ENCODE measurements around the gene INTS11.

Gene INTS11

DNA sequence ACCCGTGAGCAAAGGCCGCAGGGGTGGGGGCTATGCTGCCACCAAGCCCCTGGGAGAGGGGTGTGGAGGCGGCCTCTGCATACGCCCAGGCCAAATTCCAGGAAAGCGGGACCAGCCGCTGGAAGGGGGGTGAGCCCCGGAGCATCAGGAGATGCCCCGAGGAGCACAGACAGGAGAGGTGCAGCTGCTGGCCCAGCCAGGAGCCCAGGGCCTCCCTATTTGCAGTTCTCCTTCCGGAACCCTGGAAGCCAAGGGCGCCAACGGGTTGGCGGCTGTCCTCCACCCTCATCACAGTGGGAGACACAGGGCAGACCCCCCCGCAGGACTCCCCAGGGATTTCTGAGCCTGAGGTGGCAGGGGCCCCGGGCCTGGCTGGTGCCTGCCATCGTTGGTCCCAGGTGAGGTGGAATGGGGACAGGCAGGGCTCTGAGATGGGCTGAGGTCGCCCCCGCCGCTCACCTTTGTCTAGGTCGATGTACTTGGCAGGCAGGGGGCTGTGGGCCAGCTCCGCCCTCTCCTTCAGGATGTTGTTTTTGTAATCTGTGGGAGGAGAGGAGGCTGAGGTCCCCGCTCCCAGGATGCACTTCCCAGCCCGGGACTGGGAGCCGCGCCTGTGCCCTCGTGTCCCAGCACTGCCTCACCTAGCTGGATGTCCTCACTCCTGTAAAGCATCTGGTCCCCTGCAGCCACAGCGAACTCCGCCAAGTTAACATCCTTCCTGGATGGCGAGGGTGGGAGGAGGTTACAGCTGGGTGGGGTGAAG is 29.1 kb upstream of the INTS11 start:
- no peaks in the 10 kb centered on the region; the same call in 1 of the 2 replicates for H3F3A ChIP-seq (ENCODE audit: control insufficient read depth, insufficient read depth)
- no peaks in the 10 kb centered on the region for H3K36me3 ChIP-seq (ENCODE audit: control insufficient read depth, low read length)
- H3K9me3 ChIP-seq (ENCODE audit: control insufficient read depth, insufficient read depth, low read length) = no peaks in the 10 kb centered on the region
- no peak overlapping the region for H3K4me3 ChIP-seq (ENCODE audit: low read length)
- H3K79me2 ChIP-seq (ENCODE audit: control insufficient read depth, low read length) = peaks cover 3% of the 10 kb centered on the region
- H3K4me2 ChIP-seq (ENCODE audit: low read length) = no peak overlapping the region
- H4K20me1 ChIP-seq (ENCODE audit: control insufficient read depth, insufficient read depth, low read depth, low read length) = no peaks in the 10 kb centered on the region
- H3K9me2 ChIP-seq (replicated peaks; ENCODE audit: control insufficient read depth, low read length) = no peaks in the 10 kb centered on the region
- peaks cover 22% of the 10 kb centered on the region for H3K27me3 ChIP-seq (ENCODE audit: control insufficient read depth, low read length)
- no peak overlapping the region for H3K27ac ChIP-seq (ENCODE audit: low read depth, low read length)
- no peaks in the 10 kb centered on the region for H3K4me1 ChIP-seq (ENCODE audit: control insufficient read depth, low read length)
- TF ChIP-seq EZH2phosphoT487 (IDR thresholded peaks at IDR 0.05; ENCODE audit: borderline replicate concordance, low read length) = no peak
- TF ChIP-seq, protein P1, sequence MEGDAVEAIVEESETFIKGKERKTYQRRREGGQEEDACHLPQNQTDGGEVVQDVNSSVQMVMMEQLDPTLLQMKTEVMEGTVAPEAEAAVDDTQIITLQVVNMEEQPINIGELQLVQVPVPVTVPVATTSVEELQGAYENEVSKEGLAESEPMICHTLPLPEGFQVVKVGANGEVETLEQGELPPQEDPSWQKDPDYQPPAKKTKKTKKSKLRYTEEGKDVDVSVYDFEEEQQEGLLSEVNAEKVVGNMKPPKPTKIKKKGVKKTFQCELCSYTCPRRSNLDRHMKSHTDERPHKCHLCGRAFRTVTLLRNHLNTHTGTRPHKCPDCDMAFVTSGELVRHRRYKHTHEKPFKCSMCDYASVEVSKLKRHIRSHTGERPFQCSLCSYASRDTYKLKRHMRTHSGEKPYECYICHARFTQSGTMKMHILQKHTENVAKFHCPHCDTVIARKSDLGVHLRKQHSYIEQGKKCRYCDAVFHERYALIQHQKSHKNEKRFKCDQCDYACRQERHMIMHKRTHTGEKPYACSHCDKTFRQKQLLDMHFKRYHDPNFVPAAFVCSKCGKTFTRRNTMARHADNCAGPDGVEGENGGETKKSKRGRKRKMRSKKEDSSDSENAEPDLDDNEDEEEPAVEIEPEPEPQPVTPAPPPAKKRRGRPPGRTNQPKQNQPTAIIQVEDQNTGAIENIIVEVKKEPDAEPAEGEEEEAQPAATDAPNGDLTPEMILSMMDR (IDR thresholded peaks at IDR 0.05; ENCODE audit: low read depth, low read length, poor library complexity, severe bottlenecking) = no peak

DNA sequence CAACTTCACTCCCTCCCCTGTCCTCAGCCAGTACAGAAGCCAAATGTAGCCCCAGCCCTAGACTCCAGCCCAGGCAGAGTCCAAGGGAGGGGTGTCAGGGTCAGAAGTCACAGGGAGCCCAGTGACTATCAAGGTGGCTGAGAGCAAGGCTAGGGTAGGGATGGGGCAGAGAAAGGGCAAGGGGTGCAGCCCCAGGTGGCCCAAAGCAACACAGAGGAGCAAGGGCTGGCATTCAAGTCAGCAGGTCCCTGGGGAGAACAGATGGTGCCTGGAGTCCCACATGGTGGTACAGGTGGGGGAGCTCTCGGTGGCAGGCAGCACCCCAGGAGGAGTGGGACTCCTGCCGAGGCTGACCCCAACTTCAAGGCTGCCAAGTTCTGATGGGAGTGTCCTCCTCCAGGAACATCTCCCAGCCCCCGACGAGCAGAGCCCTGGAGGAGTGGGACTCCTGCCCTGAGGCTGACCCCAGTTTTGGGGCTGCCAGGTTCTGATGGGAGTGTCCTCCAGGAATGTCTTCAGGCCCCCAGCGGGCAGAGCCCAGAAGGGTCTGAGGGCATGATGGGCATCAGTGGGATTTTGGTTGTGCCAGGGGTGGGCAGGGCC is 28.4 kb upstream of the INTS11 start:
- no peaks in the 10 kb centered on the region for H3K9me2 ChIP-seq (replicated peaks; ENCODE audit: control insufficient read depth, low read length)
- H3K79me2 ChIP-seq (ENCODE audit: control insufficient read depth, low read length) = peaks cover 10% of the 10 kb centered on the region
- H3K27ac ChIP-seq (ENCODE audit: low read depth, low read length) = no peak overlapping the region
- no peaks in the 10 kb centered on the region for H3K9me3 ChIP-seq (ENCODE audit: control insufficient read depth, insufficient read depth, low read length)
- no peaks in the 10 kb centered on the region for H4K20me1 ChIP-seq (ENCODE audit: control insufficient read depth, insufficient read depth, low read depth, low read length)
- no peaks in the 10 kb centered on the region for H3K36me3 ChIP-seq (ENCODE audit: control insufficient read depth, low read length)
- no peak overlapping the region for H3K4me3 ChIP-seq (ENCODE audit: low read length)
- TF ChIP-seq, protein P1 (IDR thresholded peaks at IDR 0.05; ENCODE audit: low read depth, low read length, poor library complexity, severe bottlenecking) = no peak
- TF ChIP-seq EZH2phosphoT487 (IDR thresholded peaks at IDR 0.05; ENCODE audit: borderline replicate concordance, low read length) = no peak
- no peaks in the 10 kb centered on the region; the same call in 1 of the 2 replicates for H3F3A ChIP-seq (ENCODE audit: control insufficient read depth, insufficient read depth)
- peaks cover 5% of the 10 kb centered on the region for H3K4me1 ChIP-seq (ENCODE audit: control insufficient read depth, low read length)
- H3K4me2 ChIP-seq (ENCODE audit: low read length) = no peak overlapping the region
- peaks cover 16% of the 10 kb centered on the region for H3K27me3 ChIP-seq (ENCODE audit: control insufficient read depth, low read length)

DNA sequence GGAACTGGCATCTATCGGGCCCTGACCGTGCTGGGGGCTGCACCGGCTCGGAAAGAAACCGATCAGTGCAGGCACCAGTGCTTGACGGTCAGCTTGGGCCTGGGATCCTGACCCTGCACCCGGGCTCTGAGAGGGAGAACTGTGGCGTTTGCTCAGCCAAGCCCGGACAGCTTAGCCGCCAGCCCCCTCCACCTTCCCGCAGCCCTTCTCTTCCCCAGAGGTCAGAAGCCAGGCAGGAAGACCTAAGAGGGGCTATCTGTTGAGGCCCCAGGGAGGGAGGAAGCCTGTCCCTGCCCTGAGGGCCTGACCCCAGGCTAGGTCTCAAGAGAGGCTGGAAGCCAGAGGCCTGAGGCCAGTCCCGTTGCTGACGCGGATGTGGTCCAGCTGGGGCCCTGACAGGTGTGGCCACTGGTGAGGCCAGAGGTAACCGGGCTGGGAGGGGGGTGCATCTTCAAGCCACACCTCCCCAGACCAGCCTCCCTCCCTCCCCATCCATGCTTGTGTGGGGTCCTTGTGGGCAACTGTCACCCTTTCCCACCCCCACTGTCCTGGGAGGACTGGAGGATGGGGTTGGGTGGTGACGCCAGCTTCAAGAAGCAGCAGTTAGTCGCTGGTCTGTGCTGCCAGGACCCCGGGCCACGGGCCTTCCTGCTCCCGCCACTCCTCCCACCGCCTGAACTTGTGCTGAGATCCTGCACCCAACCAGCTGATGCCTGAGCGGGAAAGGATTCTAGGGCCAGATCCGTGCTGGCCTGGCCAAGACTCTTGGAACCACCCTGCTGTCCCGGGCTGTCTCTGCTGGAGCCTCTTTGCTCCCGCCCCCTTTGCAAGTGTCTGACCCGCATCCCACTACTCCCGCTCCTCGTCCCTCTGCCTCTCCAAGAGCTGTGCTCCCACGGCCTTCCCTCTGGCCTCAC is 27.3 kb upstream of the INTS11 start:
- Histone ChIP-seq H3F3A (ENCODE audit: control insufficient read depth, insufficient read depth) (no peaks in the 10 kb centered on the region; the same call in 1 of the 2 replicates), H3K27ac (ENCODE audit: low read depth, low read length) (no peak overlapping the region), H3K4me3 (ENCODE audit: low read length) (no peak overlapping the region), H4K20me1 (ENCODE audit: control insufficient read depth, insufficient read depth, low read depth, low read length) (no peaks in the 10 kb centered on the region), H3K9me3 (ENCODE audit: control insufficient read depth, insufficient read depth, low read length) (no peaks in the 10 kb centered on the region), H3K36me3 (ENCODE audit: control insufficient read depth, low read length) (no peaks in the 10 kb centered on the region), H3K9me2 (replicated peaks; ENCODE audit: control insufficient read depth, low read length) (no peaks in the 10 kb centered on the region), H3K4me1 (ENCODE audit: control insufficient read depth, low read length) (peaks cover 8% of the 10 kb centered on the region), H3K27me3 (ENCODE audit: control insufficient read depth, low read length) (peaks cover 13% of the 10 kb centered on the region), H3K79me2 (ENCODE audit: control insufficient read depth, low read length) (peaks cover 21% of the 10 kb centered on the region), H3K4me2 (ENCODE audit: low read length) (no peak overlapping the region)
- TF ChIP-seq, protein P1 (IDR thresholded peaks at IDR 0.05; ENCODE audit: low read depth, low read length, poor library complexity, severe bottlenecking) = no peak
- TF ChIP-seq EZH2phosphoT487 (IDR thresholded peaks at IDR 0.05; ENCODE audit: borderline replicate concordance, low read length) = no peak
